Spleen (tissue), 11 donors: ENCODE results near the gene TMEM115. TPM values are rescaled to one million over a fixed set of nuclear protein-coding genes. Genes with fewer than 3 reads are reported as not detected.

Source experiments
- DNase-seq: peaks from one replicate; pipeline ENCODE4 v3.0.0-alpha.2; 2020
- H3K27ac ChIP-seq, 8 donors: fragments of 200-600 bp; sonication (generic) in 7 of 8; 1 replicate in 4 of 8; 2 replicates in 4 of 8; pipeline versions ENCODE4 v1.5.0 to v1.8.0; 2016 to 2021; ENCODE audit warnings: inconsistent platforms in 4 of 8, mild to moderate bottlenecking in 4 of 8, moderate library complexity in 1 of 8
- H3K27me3 ChIP-seq, 7 donors: fragments of 200-600 bp; sonication (generic) in 6 of 7; replicated peaks in 1 of 7; 1 replicate in 4 of 7; 2 replicates in 3 of 7; pipeline versions ENCODE4 v1.5.0 to v1.8.0; 2016 to 2021; ENCODE audit warnings: inconsistent platforms in 3 of 7, mild to moderate bottlenecking in 1 of 7
- H3K36me3 ChIP-seq, 6 donors: fragments of 200-600 bp; sonication (generic) in 5 of 6; 1 replicate in 4 of 6; 2 replicates in 2 of 6; pipeline versions ENCODE4 v1.5.0 to v1.8.0; 2016 to 2021; ENCODE audit warnings: inconsistent platforms in 2 of 6
- H3K4me1 ChIP-seq, 6 donors: fragments of 200-600 bp; sonication (generic) in 5 of 6; 1 replicate in 3 of 6; 2 replicates in 3 of 6; pipeline versions ENCODE4 v1.5.0 to v1.8.0; 2016 to 2021; ENCODE audit warnings: inconsistent platforms in 3 of 6
- H3K4me3 ChIP-seq, 8 donors: fragments of 200-600 bp; sonication (generic) in 7 of 8; 1 replicate in 4 of 8; 2 replicates in 4 of 8; pipeline versions ENCODE4 v1.5.0 to v1.8.0; 2016 to 2021; ENCODE audit warnings: inconsistent platforms in 4 of 8, mild to moderate bottlenecking in 4 of 8, moderate library complexity in 2 of 8
- H3K9me3 ChIP-seq, 8 donors: fragments of 200-600 bp; sonication (generic) in 7 of 8; 1 replicate in 4 of 8; 2 replicates in 4 of 8; pipeline versions ENCODE4 v1.5.0 to v1.8.0; 2016 to 2021; ENCODE audit warnings: inconsistent platforms in 4 of 8
- CTCF ChIP-seq, 11 experiments: fragments of 200-600 bp in 7 of 11; fragments of 450-650 bp in 4 of 11; sonication (generic) in 4 of 11; IDR thresholded peaks in 8 of 11; conservative IDR thresholded peaks in 3 of 11; 1 replicate in 7 of 11; 2 replicates in 4 of 11; pipeline versions ENCODE4 v1.4.0 to v1.8.0; 2016 to 2021; ENCODE audit warnings: antibody characterized with exemption in 11 of 11, inconsistent platforms in 4 of 11, mild to moderate bottlenecking in 1 of 11
- POLR2A ChIP-seq, 3 donors: fragments of 450-650 bp; IDR thresholded peaks; one replicate each; pipeline ENCODE4 v1.5.1; 2017; ENCODE audit warnings: antibody characterized with exemption in 3 of 3, mild to moderate bottlenecking in 1 of 3
- POLR2AphosphoS5 ChIP-seq, 3 donors: sonication (generic); formaldehyde crosslinking; IDR thresholded peaks; one replicate each; pipeline ENCODE4 v1.5.1; 2017; ENCODE audit warnings: antibody characterized with exemption in 3 of 3
- WGBS, 5 donors: extraction: QIAGEN DNeasy Blood & Tissue Kit in 3 of 5; methylation state at CpG; one replicate each; pipeline versions ENCODE4 v1.1.5 to v1.1.7; 2013 to 2018; 5-methylcytosine and 5-hydroxymethylcytosine counted together
- intact Hi-C: fragments of 100-400 bp; cut with DNase I; formaldehyde crosslinking; loops from one replicate; pipeline ENCODE4 v1.15.0; 2023; ENCODE audit warnings: low total_unique reads
- polyA plus RNA-seq, 3 donors: library from polyadenylated mRNA; stranded (reverse); fragments of 200-250 nt; gene quantifications; one replicate each; pipeline ENCODE4 v1.2.1, GENCODE V29; 2013
- total RNA-seq, 7 donors: library from RNA; depleted of rRNA in 3 of 7; stranded (reverse); fragments of >200 nt in 3 of 7; fragmentation: NEBNext Ultra II Directional in 4 of 7; extraction: Animal tissue kit (Norgen Biotek cat#: 25700) in 4 of 7; gene quantifications; one replicate each; pipeline versions ENCODE4 v1.1.0 to v1.2.1, GENCODE V29; 2016 to 2021
- donor health status: healthy with polysubstance abuse.
- donor health status: DM: no; HTN: no; CAD: no; lungs with moderate emphysema.
- donor health status: DM: no; HTN: no; CAD: no.
- donor health status: Bipolar disorder and iron deficiency.
- donor health status: healthy.
- donor health status: DM: no; HTN: no; CAD: no.
- donor health status: DM: yes; HTN: yes; CAD: no.

Gene TMEM115
- total and polyA plus RNA-seq, 10 donors, result 14.0 to 49.2 (median 28.9) TPM

DNA sequence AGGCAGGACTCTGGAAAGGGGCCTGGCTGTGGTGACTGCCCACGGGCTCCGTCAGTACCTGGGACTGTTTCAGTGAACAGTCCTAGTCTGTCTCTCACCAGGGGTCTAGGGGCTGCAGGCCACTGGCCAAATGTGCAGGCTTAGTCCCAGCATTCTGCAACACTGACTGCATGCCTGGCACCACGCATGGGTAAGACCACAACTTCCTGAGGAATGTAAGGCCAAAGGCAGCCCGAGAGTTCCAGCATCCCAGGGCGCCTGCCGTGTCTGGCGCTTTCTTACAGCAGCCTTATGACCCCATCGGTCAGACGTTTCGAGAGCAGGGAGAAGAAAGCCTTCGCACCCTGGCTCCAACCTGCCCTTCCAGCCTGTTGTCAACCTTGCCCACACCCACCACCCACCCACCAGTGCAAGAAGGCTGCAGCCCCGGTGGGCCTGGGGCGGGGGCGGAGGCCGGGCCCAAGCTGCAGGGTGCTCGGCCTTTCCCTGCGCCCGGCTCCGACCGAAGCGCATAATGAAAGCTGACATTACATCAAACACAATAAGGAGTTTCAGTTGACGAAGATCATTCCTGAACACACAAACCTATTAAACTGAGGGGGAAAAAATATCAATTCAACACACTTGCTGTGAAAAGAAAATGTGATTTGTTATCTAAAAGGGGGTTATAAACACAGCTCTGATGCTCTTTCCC, 29.5 kb upstream of the TMEM115 start:
- no peak for DNase-seq
- WGBS, 5 donors, result 84 to 88% (median 86%) methylated on average over 8 to 22 of the region's 22 CpGs
- Histone ChIP-seq H3K4me3 (no peak overlapping the region), H3K4me1 (peaks cover 0 to 23% (median 9%) of the 10 kb centered on the region in 6 donors), H3K9me3 (no peaks in the 10 kb centered on the region), H3K36me3 (no peaks in the 10 kb centered on the region), H3K27me3 (no peaks in the 10 kb centered on the region), H3K27ac (no peak overlapping the region)
- intact Hi-C loops, result no loop called here
- TF ChIP-seq POLR2AphosphoS5 (IDR thresholded peaks at IDR 0.05), result no peak
- no peak for TF ChIP-seq CTCF (IDR thresholded peaks at IDR 0.05 in 8 of 11, conservative IDR thresholded peaks at IDR 0.05 in 3 of 11)
- no peak for TF ChIP-seq POLR2A (IDR thresholded peaks at IDR 0.05)

DNA sequence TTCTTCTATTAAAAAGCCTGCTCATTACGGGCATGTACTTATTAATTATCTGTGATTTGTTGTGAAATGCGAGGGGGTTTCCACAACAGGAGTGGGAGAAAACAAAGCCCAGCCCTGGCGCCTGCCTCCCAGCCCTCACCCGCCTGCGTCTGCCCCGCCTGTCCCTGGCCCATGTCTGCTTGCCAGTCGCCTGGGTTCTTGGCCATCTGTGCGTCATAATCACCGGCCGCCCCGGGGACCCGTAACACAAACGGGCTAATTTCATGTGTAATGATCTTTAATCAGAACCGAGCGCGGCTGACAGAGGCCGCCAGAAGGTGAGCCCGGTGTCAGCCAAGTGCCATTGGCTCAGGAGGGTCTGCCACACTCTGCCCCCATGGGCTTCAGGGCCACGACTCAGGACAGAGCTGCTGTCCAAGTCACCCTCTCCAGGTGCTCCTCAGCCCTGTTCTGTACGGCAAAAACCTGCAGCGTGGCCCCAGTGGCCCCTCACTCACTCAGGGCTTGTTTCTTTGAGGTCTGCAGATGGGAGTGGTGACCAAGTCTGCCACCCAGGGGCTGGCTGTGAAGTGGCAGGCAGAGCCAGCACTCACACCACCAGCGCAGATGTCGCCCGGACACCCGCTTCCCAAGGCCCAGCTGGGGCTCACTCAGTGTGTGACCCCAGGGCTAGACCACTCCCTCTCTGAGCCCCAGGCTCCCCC, 28.8 kb upstream of the TMEM115 start:
- Histone ChIP-seq H3K4me1 (peaks cover 0 to 24% (median 9%) of the 10 kb centered on the region in 6 donors), H3K36me3 (no peaks in the 10 kb centered on the region), H3K9me3 (no peaks in the 10 kb centered on the region), H3K27ac (no peak overlapping the region), H3K4me3 (no peak overlapping the region), H3K27me3 (no peaks in the 10 kb centered on the region)
- WGBS, 5 donors, result 81 to 87% (median 83%) methylated on average over 19 to 25 of the region's 25 CpGs
- intact Hi-C loops, result no loop called here
- no peak for DNase-seq
- TF ChIP-seq POLR2AphosphoS5 (IDR thresholded peaks at IDR 0.05), result no peak
- no peak for TF ChIP-seq POLR2A (IDR thresholded peaks at IDR 0.05)
- TF ChIP-seq CTCF (IDR thresholded peaks at IDR 0.05 in 8 of 11, conservative IDR thresholded peaks at IDR 0.05 in 3 of 11), result no peak

DNA sequence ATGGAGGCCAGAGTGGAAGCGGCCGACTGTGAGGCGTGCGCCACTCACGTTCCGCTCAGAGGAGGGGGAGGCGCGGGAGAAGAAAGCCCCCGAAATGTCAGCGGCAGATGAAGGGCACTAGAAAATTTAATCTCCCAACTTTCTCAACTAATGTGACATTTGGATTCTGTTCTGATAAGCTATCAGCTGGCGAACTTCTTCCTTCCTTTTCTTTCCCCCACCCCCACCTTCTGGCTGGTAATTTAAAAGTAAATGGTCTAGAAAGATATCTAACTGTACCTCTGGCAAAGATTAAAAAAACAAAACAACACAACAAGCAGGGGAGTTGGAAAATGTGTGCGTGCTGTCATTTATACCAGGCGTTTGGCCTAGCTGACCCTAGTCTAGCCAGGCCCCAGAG, 26.4 kb upstream of the TMEM115 start:
- no peaks in the 10 kb centered on the region for H3K9me3 ChIP-seq
- no peak for DNase-seq
- WGBS, 5 donors, result 29 to 53% (median 46%) methylated on average over 13 of the region's 13 CpGs
- no peak for TF ChIP-seq POLR2AphosphoS5 (IDR thresholded peaks at IDR 0.05)
- no peak for TF ChIP-seq POLR2A (IDR thresholded peaks at IDR 0.05)
- no peak for TF ChIP-seq CTCF (IDR thresholded peaks at IDR 0.05 in 8 of 11, conservative IDR thresholded peaks at IDR 0.05 in 3 of 11)
- no peak overlapping the region for H3K4me3 ChIP-seq
- no peaks in the 10 kb centered on the region for H3K27me3 ChIP-seq
- H3K27ac ChIP-seq, result no peak overlapping the region
- H3K36me3 ChIP-seq, result no peaks in the 10 kb centered on the region
- H3K4me1 ChIP-seq, result peaks cover 0 to 16% (median 7%) of the 10 kb centered on the region in 6 donors
- intact Hi-C loops, result no loop called here

GRCh38 chr3:50383750-50384149, 24.4 kb upstream of the TMEM115 start:
- Histone ChIP-seq H3K27me3 (no peaks in the 10 kb centered on the region), H3K4me1 (peaks cover 0 to 11% (median 2%) of the 10 kb centered on the region in 6 donors), H3K36me3 (no peaks in the 10 kb centered on the region), H3K27ac (peak overlapping the region in 2 of 8 donors; percentile 48 to 63), H3K9me3 (no peaks in the 10 kb centered on the region), H3K4me3 (no peak overlapping the region)
- no peak for TF ChIP-seq CTCF (IDR thresholded peaks at IDR 0.05 in 8 of 11, conservative IDR thresholded peaks at IDR 0.05 in 3 of 11)
- TF ChIP-seq POLR2A (IDR thresholded peaks at IDR 0.05), result no peak
- no peak for TF ChIP-seq POLR2AphosphoS5 (IDR thresholded peaks at IDR 0.05)
- intact Hi-C loops, result no loop called here
- WGBS, 5 donors, result 80 to 90% (median 86%) methylated on average over 6 of the region's 6 CpGs
- DNase-seq, result no peak
